AG04449 (cell line): ENCODE results near the gene MAD1L1.

Experiments
- CTCF ChIA-PET: fragments of 350-600 bp; formaldehyde crosslinking; extraction: SDS; loops from one replicate; lab custom pipeline; 2021; ENCODE audit warnings: antibody characterized with exemption; lab: Yijun Ruan, JAX
- POLR2A ChIA-PET: fragments of 400-600, 350-600 bp; formaldehyde crosslinking; extraction: SDS; loops from one replicate; lab custom pipeline; 2020; ENCODE audit warnings: antibody characterized with exemption, inconsistent platforms; lab: Yijun Ruan, JAX
- DNase-seq: peaks from one replicate; pipeline ENCODE4 v3.0.0-alpha.2; 2010; ENCODE audit warnings: low read depth, low spot score
- H3K4me3 ChIP-seq: 2 replicates; pipeline ENCODE4 v1.5.1; 2011; ENCODE audit warnings: low read depth, mild to moderate bottlenecking, control low read depth, low read length
- CTCF ChIP-seq: IDR thresholded peaks from one replicate; pipeline ENCODE4 v1.5.1; 2011; ENCODE audit warnings: mild to moderate bottlenecking, moderate library complexity, low read length, control low read depth, inconsistent platforms; ENCODE audit not compliant: insufficient read depth; ENCODE audit errors: missing control alignments

MAD1L1 gene

GRCh38 chr7:2086229-2086628 lies 146.5 kb downstream of the MAD1L1 start:
- CTCF ChIA-PET: interaction anchor here (1.2 to 2.5 kb wide), 3 partner anchors 14 to 124 kb away, joined by 3 to 5 read pairs (median 4); no protein-coding TSS in a partner anchor

GRCh38 chr7:2085804-2086203 lies 146.9 kb downstream of the MAD1L1 start:
- ChIA-PET CTCF (interaction anchor here (1.2 to 2.5 kb wide), 3 partner anchors 14 to 124 kb away, joined by 3 to 5 read pairs (median 4); no protein-coding TSS in a partner anchor), POLR2A (no interaction called here)
- DNase-seq: no peak
- no peak overlapping the region for H3K4me3 ChIP-seq
- TF ChIP-seq CTCF: no peak

More at GRCh38 chr7:2086229-2086628, 146.5 kb downstream of the MAD1L1 start:
- no peak for DNase-seq
- no peak for TF ChIP-seq CTCF
- no peak overlapping the region for H3K4me3 ChIP-seq
- POLR2A ChIA-PET: no interaction called here

- CTCF ChIA-PET: interaction anchor here (1.3 to 2.5 kb wide), 2 partner anchors 15 to 125 kb away, joined by 3 to 5 read pairs; no protein-coding TSS in a partner anchor
- H3K4me3 ChIP-seq: no peak overlapping the region
- POLR2A ChIA-PET: no interaction called here
- DNase-seq: no peak
- no peak for TF ChIP-seq CTCF
Observed at GRCh38 chr7:2084781-2085505, 147.8 kb downstream of the MAD1L1 start.

GRCh38 chr7:2084331-2084730 lies 148.4 kb downstream of the MAD1L1 start:
- no peak for TF ChIP-seq CTCF
- H3K4me3 ChIP-seq: no peak overlapping the region
- ChIA-PET POLR2A (no interaction called here), CTCF (interaction anchor here (2.5 kb wide), 1 partner anchor 16 kb away, joined by 5 read pairs; no protein-coding TSS in a partner anchor)
- no peak for DNase-seq

GRCh38 chr7:2083362-2083761 lies 149.4 kb downstream of the MAD1L1 start:
- ChIA-PET CTCF (interaction anchor here (0.8 to 2.5 kb wide), 3 partner anchors 18 to 126 kb away, joined by 3 to 10 read pairs (median 6); no protein-coding TSS in a partner anchor), POLR2A (no interaction called here)
- TF ChIP-seq CTCF: no peak
- no peak for DNase-seq
- H3K4me3 ChIP-seq: no peak overlapping the region
